Thyroid gland (tissue), 4 donors: ENCODE measurements around the gene GPC6. TPM values are rescaled to one million over a fixed set of nuclear protein-coding genes. Genes with fewer than 3 reads are reported as not detected.

Source experiments
- DNase-seq, 2 donors: peaks; one replicate each; pipeline ENCODE4 v3.0.0-alpha.2; 2019
- H3K27ac ChIP-seq, 3 donors: fragments of 200-600 bp; sonication (generic); 1 replicate in 2 of 3; 2 replicates in 1 of 3; pipeline ENCODE4 v1.5.1; 2016 to 2019; ENCODE audit warnings: mild to moderate bottlenecking in 1 of 3, moderate library complexity in 1 of 3
- H3K27me3 ChIP-seq: fragments of 200-600 bp; sonication (generic); one replicate; pipeline ENCODE4 v1.5.1; 2019
- H3K36me3 ChIP-seq, 2 donors: fragments of 200-600 bp; sonication (generic); one replicate each; pipeline ENCODE4 v1.5.1; 2016 to 2019
- H3K4me1 ChIP-seq, 2 donors: fragments of 200-600 bp; sonication (generic); one replicate each; pipeline ENCODE4 v1.5.1; 2017 to 2019
- H3K4me3 ChIP-seq, 3 donors: fragments of 200-600 bp; sonication (generic); replicated peaks in 1 of 3; 1 replicate in 2 of 3; 2 replicates in 1 of 3; pipeline ENCODE4 v1.5.1; 2016; ENCODE audit warnings: mild to moderate bottlenecking in 1 of 3
- H3K9me3 ChIP-seq: fragments of 200-600 bp; sonication (generic); one replicate; pipeline ENCODE4 v1.5.1; 2017
- POLR2A ChIP-seq, 2 donors: fragments of 450-650 bp; IDR thresholded peaks; one replicate each; pipeline ENCODE4 v1.6.1; 2017; ENCODE audit warnings: antibody characterized with exemption in 2 of 2, mild to moderate bottlenecking in 2 of 2, moderate library complexity in 1 of 2
- WGBS, 2 donors: methylation state at CpG; one replicate each; pipeline ENCODE4 v1.1.5; 2017; 5-methylcytosine and 5-hydroxymethylcytosine counted together
- intact Hi-C: fragments of 100-400 bp; cut with DNase I; formaldehyde crosslinking; loops from one replicate; pipeline ENCODE4 v1.15.1; 2023
- total RNA-seq, 4 donors: library from RNA; depleted of rRNA; stranded (reverse); fragments of >200 nt; gene quantifications; one replicate each; pipeline ENCODE4 v1.2.3, GENCODE V29; 2016
- TF ChIP-seq, protein P1 (sequence below), 6 experiments: fragments of 200-600 bp in 3 of 6; fragments of 450-650 bp in 3 of 6; sonication (generic) in 3 of 6; IDR thresholded peaks; one replicate each; pipeline ENCODE4 v1.5.1; 2016 to 2019; ENCODE audit warnings: antibody characterized with exemption in 6 of 6, mild to moderate bottlenecking in 2 of 6, inconsistent platforms in 1 of 6, moderate library complexity in 1 of 6

The GPC6 gene
- total RNA-seq, 4 donors from 2014 or later: 2.8 to 13.4 (median 7.5) TPM

- Histone ChIP-seq H3K36me3 (no peaks in the 10 kb centered on the region), H3K9me3 (no peaks in the 10 kb centered on the region), H3K4me3 (no peak overlapping the region), H3K4me1 (no peaks in the 10 kb centered on the region), H3K27me3 (no peaks in the 10 kb centered on the region), H3K27ac (no peak overlapping the region)
- WGBS, 2 donors: 93 to 97% methylated on average over 3 of the region's 3 CpGs
- no peak for DNase-seq
- intact Hi-C loops: no loop called here
- no peak for TF ChIP-seq POLR2A (IDR thresholded peaks at IDR 0.05)
- TF ChIP-seq, protein P1, sequence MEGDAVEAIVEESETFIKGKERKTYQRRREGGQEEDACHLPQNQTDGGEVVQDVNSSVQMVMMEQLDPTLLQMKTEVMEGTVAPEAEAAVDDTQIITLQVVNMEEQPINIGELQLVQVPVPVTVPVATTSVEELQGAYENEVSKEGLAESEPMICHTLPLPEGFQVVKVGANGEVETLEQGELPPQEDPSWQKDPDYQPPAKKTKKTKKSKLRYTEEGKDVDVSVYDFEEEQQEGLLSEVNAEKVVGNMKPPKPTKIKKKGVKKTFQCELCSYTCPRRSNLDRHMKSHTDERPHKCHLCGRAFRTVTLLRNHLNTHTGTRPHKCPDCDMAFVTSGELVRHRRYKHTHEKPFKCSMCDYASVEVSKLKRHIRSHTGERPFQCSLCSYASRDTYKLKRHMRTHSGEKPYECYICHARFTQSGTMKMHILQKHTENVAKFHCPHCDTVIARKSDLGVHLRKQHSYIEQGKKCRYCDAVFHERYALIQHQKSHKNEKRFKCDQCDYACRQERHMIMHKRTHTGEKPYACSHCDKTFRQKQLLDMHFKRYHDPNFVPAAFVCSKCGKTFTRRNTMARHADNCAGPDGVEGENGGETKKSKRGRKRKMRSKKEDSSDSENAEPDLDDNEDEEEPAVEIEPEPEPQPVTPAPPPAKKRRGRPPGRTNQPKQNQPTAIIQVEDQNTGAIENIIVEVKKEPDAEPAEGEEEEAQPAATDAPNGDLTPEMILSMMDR (IDR thresholded peaks at IDR 0.05): no peak
Observed at GRCh38 chr13:93942016-93942415, 715.4 kb downstream of the GPC6 start.

- intact Hi-C loops: no loop called here
- Histone ChIP-seq H3K4me3 (no peak overlapping the region), H3K27me3 (no peaks in the 10 kb centered on the region), H3K4me1 (no peaks in the 10 kb centered on the region), H3K36me3 (no peaks in the 10 kb centered on the region), H3K27ac (no peak overlapping the region), H3K9me3 (no peaks in the 10 kb centered on the region)
- WGBS, 2 donors: 85 to 88% methylated on average over 3 of the region's 3 CpGs
- DNase-seq: no peak
- TF ChIP-seq, protein P1 (IDR thresholded peaks at IDR 0.05): no peak
- no peak for TF ChIP-seq POLR2A (IDR thresholded peaks at IDR 0.05)
Observed at GRCh38 chr13:93945621-93946020, 719.0 kb downstream of the GPC6 start.

GRCh38 chr13:93946994-93947393 lies 720.4 kb downstream of the GPC6 start:
- no peaks in the 10 kb centered on the region for H3K4me1 ChIP-seq
- intact Hi-C loops: no loop called here
- no peak for TF ChIP-seq POLR2A (IDR thresholded peaks at IDR 0.05)
- TF ChIP-seq, protein P1 (IDR thresholded peaks at IDR 0.05): no peak
- 81 to 88% methylated on average over 3 of the region's 3 CpGs for WGBS, 2 donors
- H3K36me3 ChIP-seq: no peaks in the 10 kb centered on the region
- H3K9me3 ChIP-seq: no peaks in the 10 kb centered on the region
- no peak overlapping the region for H3K27ac ChIP-seq
- no peak overlapping the region for H3K4me3 ChIP-seq
- no peak for DNase-seq
- no peaks in the 10 kb centered on the region for H3K27me3 ChIP-seq

DNA sequence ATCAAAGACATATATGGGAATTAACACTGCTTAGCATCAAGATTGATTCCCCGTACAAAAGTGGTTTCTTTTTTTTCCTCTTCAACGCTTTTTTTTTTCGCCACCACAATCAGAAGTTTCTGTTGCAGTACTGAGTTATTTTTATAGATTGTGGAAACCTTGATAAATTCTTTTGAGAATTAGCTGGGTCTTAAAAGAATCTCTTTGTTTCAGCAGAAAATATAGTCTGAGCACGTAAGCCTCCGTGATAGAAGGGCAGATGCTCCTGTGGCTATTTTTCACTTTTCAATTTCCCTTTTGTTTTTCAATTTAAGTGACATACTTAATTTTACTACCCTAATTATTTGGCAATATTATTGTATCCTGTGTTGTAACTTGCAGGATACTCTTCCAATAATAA lies 721.0 kb downstream of the GPC6 start:
- intact Hi-C loops: no loop called here
- 84 to 90% methylated on average over 5 of the region's 5 CpGs for WGBS, 2 donors
- H3K4me3 ChIP-seq: no peak overlapping the region
- no peaks in the 10 kb centered on the region for H3K9me3 ChIP-seq
- H3K4me1 ChIP-seq: no peaks in the 10 kb centered on the region
- no peak for DNase-seq
- H3K36me3 ChIP-seq: no peaks in the 10 kb centered on the region
- TF ChIP-seq POLR2A (IDR thresholded peaks at IDR 0.05): no peak
- TF ChIP-seq, protein P1 (IDR thresholded peaks at IDR 0.05): no peak
- no peak overlapping the region for H3K27ac ChIP-seq
- H3K27me3 ChIP-seq: no peaks in the 10 kb centered on the region

DNA sequence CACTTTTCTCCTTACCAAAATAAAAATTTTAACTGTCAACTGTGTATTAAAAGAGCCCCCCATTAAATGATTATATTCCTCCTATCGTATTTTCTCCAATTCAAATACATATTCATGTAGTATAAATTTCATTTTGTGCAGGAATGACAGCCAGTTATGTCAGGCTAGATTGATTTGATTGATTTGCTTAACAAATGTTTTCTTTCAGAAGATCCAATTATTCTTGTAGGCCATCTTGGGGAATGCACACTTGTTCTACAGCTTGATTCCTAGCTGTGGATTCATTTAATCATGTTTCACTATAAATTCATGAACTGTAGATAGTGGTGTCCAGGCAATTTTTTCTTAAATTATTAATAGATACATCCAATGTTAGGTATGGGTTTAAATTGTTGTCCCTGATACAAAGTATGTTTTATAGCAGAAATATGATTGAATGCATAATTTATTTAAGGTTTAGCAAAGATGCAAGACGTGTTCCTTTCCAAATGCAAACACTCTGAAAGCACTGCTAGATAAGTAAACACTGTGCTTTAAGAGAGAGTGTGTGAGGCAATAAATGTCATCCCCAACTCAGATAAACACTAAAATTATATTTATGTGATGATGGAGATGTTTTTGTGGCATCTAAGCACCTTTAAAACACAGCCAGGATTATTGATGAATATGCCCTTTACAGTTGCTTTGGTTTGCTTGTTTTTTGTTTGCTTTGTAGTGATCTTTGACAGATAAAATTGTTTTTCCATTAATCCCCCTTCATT lies 721.7 kb downstream of the GPC6 start:
- no peaks in the 10 kb centered on the region for H3K9me3 ChIP-seq
- H3K27ac ChIP-seq: no peak overlapping the region
- no peak overlapping the region for H3K4me3 ChIP-seq
- H3K4me1 ChIP-seq: no peaks in the 10 kb centered on the region
- H3K27me3 ChIP-seq: no peaks in the 10 kb centered on the region
- WGBS, 2 donors: 86 to 89% methylated on average over 2 of the region's 2 CpGs
- intact Hi-C loops: no loop called here
- no peak for DNase-seq
- H3K36me3 ChIP-seq: no peaks in the 10 kb centered on the region
- no peak for TF ChIP-seq POLR2A (IDR thresholded peaks at IDR 0.05)
- TF ChIP-seq, protein P1 (IDR thresholded peaks at IDR 0.05): no peak
